ENCODE results near the gene JAK2.
"Not testable (repeated sequence)": the region's sequence is repeated elsewhere in the genome, so short reads cannot be mapped to it uniquely, and the experiment has no call there.

The JAK2 gene

DNA sequence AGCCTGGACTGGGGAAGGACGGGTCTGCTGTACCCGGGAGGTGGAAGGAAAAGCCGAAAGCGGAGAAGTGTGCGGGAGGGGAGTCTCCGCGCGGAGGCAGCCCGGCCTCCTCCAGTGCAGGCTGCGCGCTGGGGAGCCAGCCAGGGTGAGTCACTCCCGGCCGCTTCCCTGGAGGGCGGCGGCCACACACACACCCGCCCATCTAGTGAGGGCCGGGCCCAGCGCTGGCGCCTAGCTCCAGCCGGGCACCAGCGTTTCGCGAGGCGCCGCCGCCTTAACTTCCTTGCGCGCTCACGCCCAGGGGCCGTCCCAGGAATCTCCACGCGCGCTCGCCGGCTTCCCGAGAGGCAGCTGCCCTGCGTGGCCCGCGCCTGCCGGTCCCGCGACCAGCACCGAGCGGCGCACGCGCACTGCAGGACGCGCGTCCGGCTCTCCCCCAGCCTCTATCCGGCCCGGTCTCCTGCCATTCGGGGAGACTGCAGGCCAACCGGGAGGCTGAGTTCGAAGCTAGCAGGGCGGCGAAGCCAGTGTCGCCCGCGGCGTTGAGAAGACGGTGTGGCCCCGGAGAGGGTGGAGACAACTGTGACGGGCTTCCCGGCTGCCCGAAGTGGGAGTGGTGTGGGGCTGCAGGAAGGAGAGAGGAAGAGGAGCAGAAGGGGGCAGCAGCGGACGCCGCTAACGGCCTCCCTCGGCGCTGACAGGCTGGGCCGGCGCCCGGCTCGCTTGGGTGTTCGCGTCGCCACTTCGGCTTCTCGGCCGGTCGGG lies at the start of gene JAK2:
Gene JAK2, plus strand, starts transcription at position 652 of the 765 bp plus-strand sequence. CDS start 36,716 bp downstream, outside the sequence.
- DNase-seq, result peak; percentile 95

DNA sequence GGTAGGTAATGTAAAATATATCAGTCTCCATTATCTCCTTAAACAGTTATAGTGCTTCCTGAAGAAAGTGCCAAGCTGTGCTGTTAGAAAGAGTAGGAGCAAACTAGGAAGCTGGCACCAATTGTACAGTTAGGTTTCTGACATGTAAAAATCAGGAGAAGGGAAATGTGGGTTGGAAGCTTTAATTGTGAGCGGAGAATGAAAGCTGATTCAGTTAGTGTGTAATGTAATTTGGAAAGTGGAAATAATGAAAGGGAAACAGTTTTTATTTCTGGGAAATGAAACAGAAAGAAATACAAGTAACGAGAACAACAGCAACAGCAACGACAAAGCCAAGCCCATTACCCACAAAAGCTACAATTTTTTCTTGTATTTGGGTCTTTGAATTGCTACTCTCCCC lies 48.8 kb upstream of the JAK2 start:
- no peak for DNase-seq

DNA sequence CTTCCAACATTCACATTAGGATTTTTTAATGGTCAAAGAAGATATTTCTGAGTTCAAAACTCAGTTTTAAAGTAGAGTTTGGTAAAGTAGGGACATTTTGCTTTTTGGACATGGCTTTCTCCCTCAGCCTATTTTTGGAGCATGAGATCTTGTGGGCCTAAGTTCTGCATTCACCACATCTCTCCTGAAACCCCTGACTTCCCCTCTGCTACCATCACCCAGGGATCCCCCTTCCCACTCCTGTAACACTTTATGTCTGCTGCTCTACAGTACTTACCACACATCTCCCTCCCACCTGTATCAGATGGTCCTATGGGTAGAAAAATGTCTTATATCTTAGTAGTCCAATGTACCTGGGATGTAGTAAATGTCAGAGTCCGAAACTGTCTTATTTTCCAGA lies 48.2 kb upstream of the JAK2 start:
- DNase-seq, result no peak

GRCh38 chr9:4937446-4937845 lies 47.6 kb upstream of the JAK2 start:
- no peak for DNase-seq

DNA sequence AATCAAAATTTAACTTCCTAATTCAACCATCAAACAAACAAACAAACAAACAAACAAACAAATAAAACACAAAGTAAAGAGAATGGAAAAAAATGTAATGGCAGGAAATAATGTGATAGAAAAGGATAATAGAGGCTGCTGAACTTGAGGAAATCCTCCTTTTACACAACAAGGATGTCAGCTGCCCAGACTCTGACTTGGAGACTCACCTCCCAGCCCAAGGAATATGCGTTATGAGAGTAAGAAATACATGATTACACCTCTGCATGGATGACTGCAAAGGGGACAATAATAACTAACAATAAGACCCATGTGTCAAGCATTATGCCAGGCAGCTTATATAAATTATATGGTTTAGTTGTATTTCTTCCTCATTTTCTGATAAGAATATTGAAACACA lies 46.6 kb upstream of the JAK2 start:
- DNase-seq, result no peak

DNA sequence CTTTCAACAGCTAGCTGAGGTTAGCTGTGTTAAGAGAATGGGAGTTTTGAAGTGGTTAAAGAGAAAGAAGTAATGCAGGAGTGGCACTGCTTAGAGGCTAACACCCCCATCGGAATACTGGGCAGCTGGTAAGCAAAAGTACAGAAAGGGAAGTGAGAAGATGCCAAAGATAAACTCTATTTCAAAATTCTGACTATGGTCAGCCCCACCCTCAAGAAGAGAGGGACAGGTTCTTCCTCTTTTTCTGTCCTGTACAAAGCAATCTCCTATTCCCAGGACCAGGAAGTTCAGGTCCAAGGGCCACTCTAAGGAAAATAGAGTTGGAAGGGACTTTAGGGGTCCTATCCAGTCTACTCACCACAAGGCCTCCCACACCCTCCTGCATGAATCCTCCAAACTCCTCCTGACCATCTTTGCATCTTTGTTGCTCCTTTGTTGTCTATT lies 45.9 kb upstream of the JAK2 start:
- no peak for DNase-seq

DNA sequence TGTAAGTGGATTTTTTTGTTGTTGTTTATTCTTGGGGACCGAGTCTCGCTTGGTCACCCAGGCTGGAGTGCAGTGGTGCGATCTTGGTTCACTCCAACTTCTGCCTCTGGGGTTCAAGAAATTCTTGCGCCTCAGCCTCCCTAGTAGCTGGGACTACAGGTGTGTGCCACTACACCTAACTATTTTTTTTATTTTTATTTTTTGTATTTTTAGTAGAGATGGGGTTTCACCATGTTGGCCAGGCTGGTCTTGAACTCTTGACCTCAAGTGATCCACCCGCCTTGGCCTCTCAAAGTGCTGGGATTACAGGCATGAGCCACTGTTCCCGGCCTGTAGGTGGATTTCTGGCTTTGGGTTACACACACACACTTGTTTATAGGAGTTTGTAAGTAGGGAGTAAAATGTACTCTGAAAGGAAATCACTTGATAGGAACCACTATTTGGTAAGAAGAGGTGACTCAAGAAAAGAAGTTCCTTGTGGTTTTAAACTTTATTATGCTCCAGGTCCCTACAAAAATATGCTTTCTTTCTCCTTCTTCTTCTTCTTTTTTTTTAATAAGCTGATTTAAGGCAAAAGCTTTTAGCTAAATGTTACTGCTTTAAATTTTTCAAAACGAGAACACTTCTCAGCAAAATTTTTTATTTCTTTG lies 42.9 kb upstream of the JAK2 start:
- DNase-seq, result not testable (repeated sequence)

DNA sequence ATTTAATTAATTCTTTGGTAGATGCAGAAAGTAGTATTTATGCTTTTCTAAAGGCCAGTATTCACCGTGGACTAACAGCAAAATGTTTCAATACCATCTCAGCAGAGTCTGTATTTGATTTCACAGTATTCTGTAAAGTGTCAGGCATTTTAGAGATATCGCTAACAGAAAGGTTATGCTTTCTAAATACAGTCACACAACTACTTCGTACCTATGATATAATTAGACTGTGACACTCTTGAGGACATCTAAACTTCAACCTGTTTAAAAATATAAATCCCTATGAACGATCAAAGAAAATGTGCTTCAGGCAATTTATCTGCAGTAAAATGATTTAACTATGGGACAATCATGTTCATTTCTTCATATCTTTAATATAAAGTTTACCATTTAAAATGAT lies 41.7 kb upstream of the JAK2 start:
- DNase-seq, result no peak

DNA sequence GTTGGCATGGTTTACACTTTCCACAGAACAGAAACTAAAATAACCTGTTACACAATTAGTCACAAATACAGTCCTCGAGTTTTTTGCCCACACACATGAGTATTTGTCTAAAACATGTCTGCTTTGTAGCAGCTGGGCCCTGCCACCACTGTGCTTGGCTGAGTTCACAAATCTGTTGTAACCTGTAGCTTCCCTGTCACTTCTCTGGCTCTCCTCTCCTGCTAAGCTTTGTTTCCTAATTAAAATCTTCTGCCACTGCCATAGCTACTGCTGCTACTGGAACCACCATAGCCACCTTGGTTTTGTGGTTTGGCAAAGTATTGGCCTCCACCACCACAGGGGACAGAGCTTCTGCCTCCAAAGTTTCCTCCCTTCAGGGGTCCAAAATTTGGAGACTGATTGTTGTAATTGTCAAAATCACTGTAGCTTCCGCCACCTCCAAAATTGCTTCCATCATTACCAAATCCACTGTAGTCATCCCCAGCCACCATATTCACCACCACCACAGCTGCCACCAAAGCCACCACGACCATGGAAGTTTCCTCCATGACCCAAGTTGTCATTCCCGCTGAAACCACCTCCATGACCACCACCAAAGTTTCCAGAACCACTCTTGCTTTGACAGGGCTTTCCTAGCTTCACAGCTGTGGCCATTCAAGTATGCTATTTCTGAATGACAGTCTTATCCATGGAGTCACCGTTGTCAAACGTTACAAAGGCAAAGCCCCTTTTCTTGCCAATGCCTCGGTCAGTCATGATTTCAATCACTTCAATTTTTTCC lies 40.5 kb upstream of the JAK2 start:
- DNase-seq, result not testable (repeated sequence)

DNA sequence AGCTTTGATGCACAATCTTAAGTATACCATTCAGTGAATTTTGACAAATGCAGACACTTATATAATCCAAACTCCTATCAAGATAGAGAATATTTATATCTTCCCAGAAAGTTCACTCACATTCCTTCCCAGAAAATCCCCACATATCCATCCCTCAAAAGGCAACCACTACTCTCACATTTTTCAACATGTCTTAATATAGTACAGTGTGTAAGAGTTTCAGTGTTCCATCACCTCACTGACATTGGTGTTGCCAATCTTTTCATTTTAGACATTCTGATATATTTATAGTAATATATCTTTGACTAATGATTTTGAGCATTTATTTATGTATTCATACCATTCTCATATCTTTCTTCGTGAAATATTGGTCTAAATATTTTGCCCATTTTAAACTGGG lies 38.1 kb upstream of the JAK2 start:
- DNase-seq, result no peak

GRCh38 chr9:4955836-4956235 lies 29.2 kb upstream of the JAK2 start:
- DNase-seq, result no peak

GRCh38 chr9:4959031-4959430 lies 26.0 kb upstream of the JAK2 start:
- no peak for DNase-seq

DNA sequence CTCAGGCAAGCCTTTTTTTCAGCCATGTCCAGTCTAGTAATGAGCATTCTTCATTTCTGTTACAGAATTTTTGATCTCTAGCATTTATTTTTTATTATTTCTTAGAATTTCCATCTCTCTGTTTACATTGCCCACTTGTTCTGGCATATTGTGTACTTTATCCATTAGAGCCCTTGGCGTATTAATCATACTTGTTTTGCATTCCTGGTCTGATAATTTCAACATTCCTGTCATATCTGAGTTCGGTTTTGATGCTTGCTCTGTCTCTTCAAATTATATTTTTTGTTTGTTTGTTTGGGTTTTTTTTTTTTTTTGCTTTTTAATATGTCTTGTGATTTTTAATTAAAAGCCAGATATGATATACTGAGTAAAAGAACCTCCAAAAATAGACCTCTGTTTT lies 23.0 kb upstream of the JAK2 start:
- DNase-seq, result no peak

DNA sequence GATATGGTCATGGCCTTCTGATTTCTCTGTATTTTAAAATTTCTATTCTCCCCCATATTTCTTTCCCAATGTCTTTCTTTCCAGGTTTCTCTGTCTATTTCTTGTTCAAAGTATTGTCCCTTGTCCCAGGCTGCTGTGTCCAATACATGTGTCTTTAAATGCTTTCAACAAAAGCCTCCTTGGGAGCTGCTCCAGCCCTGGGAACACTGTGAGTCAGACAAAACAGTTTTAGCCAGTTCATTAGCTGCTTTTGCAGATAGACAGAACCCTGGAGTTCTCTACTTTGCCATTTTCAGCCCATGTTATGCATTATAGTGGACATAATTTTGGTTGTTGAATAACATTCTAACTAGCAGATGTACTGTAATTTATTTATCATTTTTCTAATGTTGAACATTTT lies 20.5 kb upstream of the JAK2 start:
- DNase-seq, result no peak

DNA sequence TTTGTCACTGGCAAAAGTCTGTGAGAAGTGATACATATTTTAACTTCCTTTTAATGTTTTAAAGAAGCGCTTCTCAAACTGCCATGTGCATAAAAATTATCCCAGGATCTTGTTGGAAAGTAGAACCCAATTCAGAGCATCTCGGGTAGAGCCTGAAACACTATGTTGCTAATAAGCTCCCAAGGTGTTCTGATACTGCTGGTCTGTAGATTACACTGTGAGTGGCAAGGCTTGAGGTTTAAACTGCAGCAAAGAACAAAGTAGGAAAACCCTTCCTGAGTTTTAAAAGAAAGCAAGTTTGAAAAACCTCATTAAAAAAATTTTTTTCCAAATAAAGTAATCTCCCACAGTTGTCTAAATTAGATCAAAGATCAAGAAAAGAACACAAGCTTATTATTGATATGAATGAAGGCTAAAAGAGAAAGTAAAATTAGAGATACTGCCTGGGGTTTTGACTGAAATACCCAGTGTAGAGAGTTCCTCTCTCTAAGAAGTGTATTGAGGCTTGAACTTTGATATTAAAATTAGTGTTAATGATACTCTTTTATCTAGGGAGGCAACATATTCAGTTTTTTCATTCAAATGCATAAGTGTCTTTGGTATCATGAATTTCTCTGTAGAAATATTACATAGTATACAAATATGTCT lies 19.8 kb upstream of the JAK2 start:
- no peak for DNase-seq

DNA sequence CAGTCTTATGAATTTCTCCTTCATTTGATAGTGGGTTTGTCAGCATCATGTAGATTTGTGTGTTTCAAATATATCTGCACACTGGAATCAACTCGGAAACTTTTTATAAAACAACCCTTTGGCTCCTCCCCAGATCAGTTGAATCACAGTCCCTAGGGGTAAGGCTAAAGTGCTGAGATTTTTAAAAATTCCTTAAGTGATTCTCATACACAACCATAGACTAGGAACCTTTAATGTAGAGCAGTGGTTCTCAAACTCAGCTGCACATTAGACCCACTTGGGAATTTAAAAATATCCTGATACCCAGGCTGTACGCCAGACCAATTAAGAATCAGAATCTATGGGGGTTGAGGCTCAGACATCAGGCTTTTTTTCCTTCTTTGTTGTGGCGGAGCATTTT lies 17.5 kb upstream of the JAK2 start:
- DNase-seq, result no peak

GRCh38 chr9:4969130-4969529 lies 15.9 kb upstream of the JAK2 start:
- no peak for DNase-seq

GRCh38 chr9:4970970-4971641 lies 14.0 kb upstream of the JAK2 start:
- DNase-seq, result no peak

GRCh38 chr9:4973246-4973645 lies 11.8 kb upstream of the JAK2 start:
- no peak for DNase-seq

DNA sequence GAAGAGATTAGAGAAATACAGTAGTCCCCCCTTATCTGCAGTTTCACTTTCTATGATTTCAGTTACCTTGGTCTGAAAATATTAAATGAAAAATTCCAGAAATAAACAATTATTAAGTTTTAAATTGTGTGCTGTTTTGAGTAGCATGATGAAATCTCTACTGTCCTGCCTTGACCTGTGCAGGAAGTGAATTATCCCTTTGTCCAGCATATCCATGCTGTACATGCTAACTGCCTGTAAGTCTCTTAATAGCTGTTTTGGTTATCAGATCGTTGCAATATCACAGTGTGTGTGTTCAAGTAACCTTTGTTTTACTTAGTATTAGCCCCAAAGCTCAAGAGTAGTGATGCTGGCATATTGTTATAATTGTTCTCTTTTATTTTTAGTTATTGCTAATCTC lies 11.2 kb upstream of the JAK2 start:
- no peak for DNase-seq

GRCh38 chr9:4979239-4979638 lies 5.8 kb upstream of the JAK2 start:
- no peak for DNase-seq

DNA sequence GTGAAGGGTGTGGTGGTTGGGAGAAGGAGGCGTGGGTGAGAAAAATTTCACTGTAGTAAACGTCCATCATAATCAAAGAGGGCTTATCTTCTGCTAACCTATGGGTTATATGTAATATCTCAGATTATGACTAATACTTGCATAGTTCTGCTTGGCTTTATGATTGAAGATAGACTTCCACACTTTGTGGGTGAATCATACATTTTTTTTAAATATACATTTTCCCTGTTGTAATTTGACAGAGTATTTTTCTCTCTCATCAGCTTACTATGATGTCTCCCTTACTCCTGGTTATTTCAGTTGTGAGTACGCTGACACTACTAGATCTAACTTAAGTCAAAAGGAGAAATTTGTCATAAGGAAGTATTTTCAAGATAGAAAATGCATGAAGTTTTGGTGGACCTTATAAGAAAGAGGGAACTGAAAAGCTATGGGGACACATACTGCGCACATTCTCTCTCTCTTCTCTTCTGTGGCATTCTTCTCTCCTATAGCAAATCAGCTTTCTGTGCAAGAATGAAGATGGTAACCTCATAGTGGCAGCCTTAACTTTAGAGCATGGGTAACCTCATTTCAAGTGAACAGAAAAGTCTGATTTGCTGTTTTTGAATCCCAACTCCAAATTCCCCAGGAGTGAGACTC lies 4.9 kb upstream of the JAK2 start:
- no peak for DNase-seq

Measured in femur (tissue), 1 donor.